Measurements from ENCODE around the gene BSPH1. TPM values are rescaled to one million over a fixed set of nuclear protein-coding genes. Genes with fewer than 3 reads are reported as not detected.
"Not testable (repeated sequence)": the region's sequence is repeated elsewhere in the genome, so short reads cannot be mapped to it uniquely, and the experiment has no call there.

The BSPH1 gene
- not detected for total RNA-seq

DNA sequence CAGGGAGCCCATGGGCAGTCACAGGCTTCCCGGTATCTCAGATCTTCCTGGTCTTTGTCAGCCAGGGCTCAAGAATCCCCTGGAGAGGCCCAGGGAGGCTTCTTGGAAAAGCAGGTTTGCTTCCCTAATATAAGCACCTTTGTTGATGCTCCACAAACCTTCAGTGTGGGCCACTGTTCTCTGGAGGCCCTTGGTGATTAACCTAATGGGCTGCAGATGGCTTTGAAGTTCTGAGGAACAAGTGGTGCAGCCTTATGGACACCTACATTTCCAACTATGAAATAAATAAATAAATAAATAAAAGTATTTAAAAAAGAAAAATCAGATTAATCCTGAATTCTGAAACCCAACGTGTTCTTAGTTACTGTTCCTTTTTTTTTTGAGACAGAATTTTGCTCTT lies at the start of gene BSPH1:
Gene BSPH1 (minus strand): TSS at position 101 of the 400 bp plus-strand sequence. CDS start 89 bp downstream, at position 12.
- DNase-seq: no peak

- no peak for DNase-seq
These were observed 44.8 kb upstream of the BSPH1 start for GRCh38 chr19:48036765-48037164.

GRCh38 chr19:48033604-48034003 lies 41.6 kb upstream of the BSPH1 start:
- no peak for DNase-seq

GRCh38 chr19:48030073-48030472 lies 38.1 kb upstream of the BSPH1 start:
- DNase-seq: no peak

DNA sequence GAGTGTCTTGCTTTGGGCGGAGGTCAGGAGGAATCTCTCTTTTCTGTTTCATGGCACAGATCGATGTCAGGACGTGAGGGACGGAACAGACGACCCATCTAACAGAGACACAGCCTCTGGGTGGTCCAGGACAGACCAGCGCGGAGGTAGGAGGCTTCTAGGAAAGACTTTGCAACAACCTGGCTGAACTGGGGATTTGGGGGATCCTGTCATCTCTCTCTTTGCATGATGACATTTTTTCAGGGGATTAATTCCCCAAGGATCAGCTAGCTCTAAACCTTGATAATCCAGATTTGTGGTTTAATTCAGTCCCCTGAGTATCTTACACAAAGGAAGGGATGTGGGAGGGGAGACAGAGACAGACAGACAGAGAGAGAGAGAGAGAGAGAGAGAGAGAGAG lies 37.5 kb upstream of the BSPH1 start:
- no peak for DNase-seq

DNA sequence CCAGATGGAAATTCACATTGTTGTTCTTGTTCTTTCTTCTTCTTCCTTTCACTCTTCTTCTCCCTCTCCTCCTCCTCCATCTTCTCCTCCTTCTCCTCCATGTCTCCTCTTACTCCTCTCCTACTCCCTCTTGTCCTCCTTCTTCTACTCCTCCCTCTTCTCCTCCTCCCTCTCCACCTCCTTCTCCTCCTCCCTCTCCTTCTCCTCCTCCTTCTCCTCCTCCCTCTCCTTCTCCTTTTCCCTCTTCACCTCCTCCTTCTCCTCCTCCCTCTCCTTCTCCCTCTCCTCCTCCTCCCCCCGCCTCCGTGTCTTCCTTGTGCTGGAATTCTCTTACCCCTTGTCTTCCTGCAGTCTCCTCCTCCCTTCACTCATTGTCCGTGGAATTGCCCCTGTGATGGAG lies 33.5 kb upstream of the BSPH1 start:
- no peak for DNase-seq

- DNase-seq: no peak
These were observed 31.5 kb upstream of the BSPH1 start for GRCh38 chr19:48023518-48023917.

GRCh38 chr19:48023011-48023410 lies 31.0 kb upstream of the BSPH1 start:
- DNase-seq: no peak

DNA sequence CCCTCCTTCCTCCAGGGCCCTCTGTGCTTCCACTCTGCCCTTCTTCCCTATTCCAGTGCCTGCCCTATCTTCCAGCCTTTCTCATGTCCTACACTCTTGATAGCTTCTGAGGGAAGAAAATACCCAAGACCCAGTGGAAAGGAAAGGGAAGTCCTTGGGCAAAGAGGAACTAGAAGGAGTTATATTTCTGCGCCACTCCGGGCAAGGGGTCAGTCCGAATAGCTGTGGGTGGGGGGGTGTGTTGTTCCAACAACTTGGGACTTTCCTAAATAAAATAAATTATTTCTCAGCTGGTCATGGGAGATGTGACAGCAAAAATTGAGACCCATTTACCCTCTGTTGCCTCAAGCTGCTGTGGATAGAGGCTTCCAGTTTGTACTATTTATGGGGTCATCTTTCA lies 28.7 kb upstream of the BSPH1 start:
- no peak for DNase-seq

DNA sequence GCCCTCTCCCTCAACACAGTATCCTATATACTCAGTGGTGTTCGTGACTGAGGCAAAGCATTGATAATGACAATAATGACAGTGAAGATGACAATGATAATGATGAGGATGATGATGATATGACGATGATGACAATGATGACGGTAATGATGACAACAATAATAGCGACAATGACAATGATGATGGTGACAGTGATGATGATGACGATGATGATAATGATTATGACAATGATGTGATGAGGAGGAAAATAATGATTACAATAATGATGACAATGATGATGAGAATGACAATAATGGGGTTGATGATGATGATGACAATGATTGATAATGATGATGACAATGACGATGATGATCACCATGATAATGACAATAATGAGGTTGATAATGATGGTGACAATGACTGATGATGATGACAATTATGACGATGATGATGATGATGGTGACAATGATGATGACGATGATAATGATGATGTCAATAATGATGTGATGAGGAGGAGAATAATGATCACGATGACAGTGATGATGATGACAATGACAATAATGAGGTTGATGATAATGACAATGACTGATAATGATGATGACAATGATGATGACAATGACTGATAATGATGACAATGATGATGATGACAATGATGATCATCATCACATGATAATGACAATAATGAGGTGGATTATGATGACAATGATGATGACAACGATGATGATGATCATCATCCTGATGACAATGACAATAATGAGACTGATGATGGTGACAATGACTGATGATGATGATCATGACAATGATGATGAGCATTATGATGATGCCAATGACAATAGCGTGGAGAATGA lies 19.2 kb upstream of the BSPH1 start:
- DNase-seq: no peak

DNA sequence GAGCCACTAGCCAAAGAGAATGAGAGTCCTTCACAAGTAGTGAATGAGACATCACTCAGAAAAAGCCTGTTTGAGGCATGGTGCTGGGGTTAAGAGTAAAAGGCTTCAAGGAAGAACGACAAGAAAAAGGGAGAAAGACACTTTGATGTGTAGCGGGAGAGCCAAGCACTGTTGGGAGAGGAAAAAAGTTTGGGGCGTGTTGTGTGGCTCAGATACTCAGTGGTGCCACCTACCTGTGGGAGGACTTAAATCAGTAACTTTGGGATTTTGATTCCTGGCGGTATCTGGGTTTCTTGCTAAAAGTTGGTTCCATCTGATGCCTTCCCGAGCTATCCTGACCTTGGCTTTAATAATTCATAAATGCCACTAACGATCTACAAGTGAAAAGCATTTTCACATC lies 14.8 kb upstream of the BSPH1 start:
- no peak for DNase-seq

DNA sequence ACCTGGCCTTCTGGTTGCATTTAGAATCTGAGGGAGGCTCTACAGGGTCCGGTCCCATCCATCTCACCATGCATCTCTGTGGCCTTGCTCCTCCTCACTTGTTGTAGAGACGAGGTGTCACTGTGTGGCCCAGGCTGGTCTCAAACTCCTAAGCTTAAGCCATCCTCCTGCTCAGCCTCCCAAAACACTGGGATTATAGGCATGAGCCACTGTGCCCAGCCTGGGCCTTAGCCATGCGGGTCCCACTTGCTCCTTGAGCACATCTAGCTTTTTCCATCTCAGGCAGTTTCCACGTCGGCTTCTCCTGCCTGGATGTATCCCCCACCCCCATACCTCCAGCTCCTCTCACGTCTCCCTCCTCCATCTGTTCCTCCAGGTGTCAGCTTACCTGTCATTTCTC lies 12.3 kb upstream of the BSPH1 start:
- no peak for DNase-seq

DNA sequence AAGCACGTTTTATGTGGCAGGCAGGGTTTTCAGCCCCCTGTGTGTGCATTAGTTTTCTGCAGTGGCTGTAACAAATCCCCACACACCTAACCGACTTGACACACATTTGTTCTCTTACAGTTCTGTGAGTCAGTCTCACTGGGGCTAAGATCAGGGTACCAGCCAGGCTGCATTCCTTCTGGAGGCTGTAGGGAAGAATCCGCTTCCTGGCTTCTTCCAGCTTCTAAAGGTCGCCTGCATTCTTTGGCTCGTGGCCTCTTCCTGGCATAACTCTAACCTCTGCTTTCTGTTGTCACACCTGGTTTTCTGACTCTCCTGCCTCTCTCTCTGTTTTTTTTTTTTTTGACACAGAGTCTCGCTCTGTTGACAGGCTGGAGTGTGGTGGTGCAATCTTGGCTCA lies 8.9 kb upstream of the BSPH1 start:
- DNase-seq: no peak

GRCh38 chr19:47998800-47999199 lies 6.8 kb upstream of the BSPH1 start:
- no peak for DNase-seq

- DNase-seq: no peak
These were observed 4.3 kb upstream of the BSPH1 start for GRCh38 chr19:47996230-47996727.

- no peak for DNase-seq
These were observed 2.3 kb upstream of the BSPH1 start, which contains the start of gene ELSPBP1 for GRCh38 chr19:47994209-47994802. Gene ELSPBP1 (plus strand): TSS chr19:47994632. CDS start chr19:48008668, 14,036 bp downstream.

GRCh38 chr19:47991191-47991808 lies 670 bp downstream of the BSPH1 start:
- no peak for DNase-seq

DNA sequence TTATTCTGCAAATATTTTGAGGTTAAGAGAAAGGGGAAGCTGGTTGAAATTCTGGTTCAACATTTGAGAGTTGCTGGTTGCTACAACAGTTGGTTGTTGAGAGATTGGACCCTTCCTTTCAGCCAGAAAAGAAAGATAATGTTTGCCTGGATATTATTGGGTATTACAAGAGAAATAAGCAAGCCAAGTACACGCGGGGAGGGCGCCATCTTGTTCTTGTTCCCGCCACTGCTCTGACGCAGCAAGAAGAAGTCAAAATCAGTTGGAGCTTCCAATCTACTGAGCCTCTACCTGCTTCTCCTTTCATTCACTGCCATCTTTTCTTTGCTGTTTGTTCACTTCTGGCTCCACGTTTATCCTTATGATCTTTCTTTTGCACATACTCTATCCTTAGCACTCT lies 18.4 kb downstream of the BSPH1 start:
- DNase-seq: no peak

GRCh38 chr19:47955936-47956335 lies 36.0 kb downstream of the BSPH1 start:
- DNase-seq: not testable (repeated sequence)

- DNase-seq: not testable (repeated sequence)
These were observed 39.8 kb downstream of the BSPH1 start for GRCh38 chr19:47952132-47952531.

- DNase-seq: not testable (repeated sequence)
These were observed 42.0 kb downstream of the BSPH1 start for GRCh38 chr19:47949852-47950521.

DNA sequence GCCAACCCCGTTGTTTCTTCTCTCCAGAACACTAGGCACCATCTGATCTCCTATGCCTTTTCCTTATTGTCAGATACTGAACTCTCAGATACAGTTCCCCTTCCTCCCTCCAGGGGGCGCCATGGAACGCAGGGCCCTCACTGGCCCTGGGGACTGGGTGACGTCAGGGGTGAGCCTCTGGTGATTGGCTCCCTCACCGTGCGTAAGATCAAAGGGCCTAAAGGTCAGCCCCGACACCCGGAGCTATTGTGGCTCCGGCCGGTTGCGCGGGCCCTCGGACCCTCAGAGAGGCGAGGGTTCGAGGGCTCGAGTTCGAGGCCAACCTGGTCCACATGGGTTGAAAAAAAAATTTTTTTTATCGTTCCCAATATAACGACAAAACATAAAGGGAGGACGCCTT lies 63.4 kb downstream of the BSPH1 start:
- DNase-seq: not testable (repeated sequence)

DNA sequence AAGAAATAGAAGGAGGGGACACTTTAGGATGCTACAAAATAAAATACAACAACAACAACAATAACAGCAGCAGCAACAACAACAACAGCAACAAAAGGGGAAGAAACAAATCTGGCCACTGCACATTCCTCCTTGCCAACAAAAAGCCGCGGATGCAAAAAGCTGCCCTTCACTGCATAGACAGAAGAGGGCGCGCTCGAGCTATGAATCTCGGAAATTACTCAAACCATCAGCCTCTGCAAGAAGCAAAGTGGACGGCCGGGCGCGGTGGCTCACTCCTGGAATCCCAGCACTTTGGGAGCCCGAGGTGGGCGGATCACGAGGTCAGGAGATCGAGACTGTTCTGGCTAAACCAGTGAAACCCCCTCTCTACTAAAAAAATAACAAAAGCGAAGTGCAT lies 71.9 kb downstream of the BSPH1 start:
- not testable (repeated sequence) for DNase-seq

Data from occipital lobe (tissue), 2 donors.